Karpas-422 (cell line): ENCODE data around the gene ZFYVE28. TPM values are rescaled to one million over a fixed set of nuclear protein-coding genes. Genes with fewer than 3 reads are reported as not detected.

ENCODE experiments used
- DNase-seq: peaks from one replicate; pipeline ENCODE4 v3.0.0-alpha.2; 2015
- H2AFZ ChIP-seq: fragments of 200-600 bp; sonication (generic); 2 replicates; pipeline ENCODE4 v1.6.1; 2014; ENCODE audit warnings: antibody characterized with exemption, low read length, mixed read lengths
- H3K27ac ChIP-seq: fragments of 200-600 bp; sonication (generic); 2 replicates; pipeline ENCODE4 v1.5.1; 2014; ENCODE audit warnings: mild to moderate bottlenecking, low read length, moderate library complexity
- H3K27me3 ChIP-seq: fragments of 200-600 bp; sonication (generic); 2 replicates; pipeline ENCODE4 v1.6.1; 2014; ENCODE audit warnings: low read length, mixed read lengths
- H3K36me3 ChIP-seq: fragments of 200-600 bp; sonication (generic); 2 replicates; pipeline ENCODE4 v1.6.1; 2014; ENCODE audit warnings: low read length, mixed read lengths; ENCODE audit not compliant: insufficient read depth
- H3K4me1 ChIP-seq: fragments of 200-600 bp; sonication (generic); 2 replicates; pipeline ENCODE4 v1.6.1; 2014; ENCODE audit warnings: mild to moderate bottlenecking, low read length, mixed read lengths
- H3K4me2 ChIP-seq: fragments of 200-600 bp; sonication (generic); 2 replicates; pipeline ENCODE4 v1.6.1; 2014; ENCODE audit warnings: low read length, low read depth, mild to moderate bottlenecking; ENCODE audit not compliant: poor library complexity, severe bottlenecking
- H3K4me3 ChIP-seq: fragments of 200-600 bp; sonication (generic); 2 replicates; pipeline ENCODE4 v1.5.1; 2014; ENCODE audit warnings: mild to moderate bottlenecking, antibody characterized with exemption, low read length, mixed read lengths
- H3K79me2 ChIP-seq: fragments of 200-600 bp; sonication (generic); 2 replicates; pipeline ENCODE4 v1.6.1; 2014; ENCODE audit warnings: mild to moderate bottlenecking, low read length, mixed read lengths
- H3K9ac ChIP-seq: fragments of 200-600 bp; sonication (generic); 2 replicates; pipeline ENCODE4 v1.6.0; 2014; ENCODE audit warnings: low read length
- H3K9me2 ChIP-seq: fragments of 200-600 bp; sonication (generic), shearing (Covaris generic); replicated peaks from 2 replicates; pipeline ENCODE4 v1.6.0; 2014; ENCODE audit warnings: mild to moderate bottlenecking, low read length, moderate library complexity; ENCODE audit not compliant: insufficient read depth
- H3K9me3 ChIP-seq: fragments of 300-700, 200-600 bp; sonication (generic); 2 replicates; pipeline ENCODE4 v1.6.1; 2014; ENCODE audit warnings: low read length, mixed read lengths
- H4K20me1 ChIP-seq: fragments of 200-600 bp; sonication (generic); 2 replicates; pipeline ENCODE4 v1.6.1; 2014; ENCODE audit warnings: mild to moderate bottlenecking, antibody characterized with exemption, low read length, low read depth; ENCODE audit not compliant: insufficient read depth
- total RNA-seq: library from RNA; depleted of rRNA; stranded (reverse); fragments of >200 nt; shearing (Covaris generic); gene quantifications from 2 replicates; pipeline ENCODE4 v1.2.3, GENCODE V29; 2014; ENCODE audit warnings: low replicate concordance

ZFYVE28 gene
- total RNA-seq, 1 experiment from 2014 or later = 2.0 TPM

- Histone ChIP-seq H3K27ac (no peak overlapping the region), H3K9me3 (no peaks in the 10 kb centered on the region), H3K4me3 (no peak overlapping the region), H2AFZ (no peak overlapping the region), H3K9me2 (no peaks in the 10 kb centered on the region), H4K20me1 (no peaks in the 10 kb centered on the region), H3K4me2 (no peak overlapping the region), H3K9ac (no peak overlapping the region), H3K27me3 (no peaks in the 10 kb centered on the region), H3K36me3 (no peaks in the 10 kb centered on the region), H3K79me2 (no peaks in the 10 kb centered on the region), H3K4me1 (peaks cover 29% of the 10 kb centered on the region)
- no peak for DNase-seq
Measured at GRCh38 chr4:2417226-2417764, 1.1 kb downstream of the ZFYVE28 start.

- H3K79me2 ChIP-seq = no peaks in the 10 kb centered on the region
- no peak overlapping the region for H3K27ac ChIP-seq
- peaks cover 29% of the 10 kb centered on the region for H3K4me1 ChIP-seq
- no peak overlapping the region for H2AFZ ChIP-seq
- H3K36me3 ChIP-seq = no peaks in the 10 kb centered on the region
- H3K4me2 ChIP-seq = no peak overlapping the region
- H3K9ac ChIP-seq = no peak overlapping the region
- no peaks in the 10 kb centered on the region for H3K9me2 ChIP-seq
- no peaks in the 10 kb centered on the region for H4K20me1 ChIP-seq
- no peaks in the 10 kb centered on the region for H3K27me3 ChIP-seq
- no peaks in the 10 kb centered on the region for H3K9me3 ChIP-seq
- H3K4me3 ChIP-seq = no peak overlapping the region
- no peak for DNase-seq
Measured at GRCh38 chr4:2416564-2417225, 1.8 kb downstream of the ZFYVE28 start.

- H3K9me2 ChIP-seq = no peaks in the 10 kb centered on the region
- no peak overlapping the region for H3K9ac ChIP-seq
- no peaks in the 10 kb centered on the region for H3K9me3 ChIP-seq
- H3K4me3 ChIP-seq = no peak overlapping the region
- H3K79me2 ChIP-seq = no peaks in the 10 kb centered on the region
- no peak for DNase-seq
- H3K4me2 ChIP-seq = no peak overlapping the region
- H3K36me3 ChIP-seq = no peaks in the 10 kb centered on the region
- no peak overlapping the region for H3K27ac ChIP-seq
- no peaks in the 10 kb centered on the region for H3K27me3 ChIP-seq
- peaks cover 33% of the 10 kb centered on the region for H3K4me1 ChIP-seq
- H2AFZ ChIP-seq = no peak overlapping the region
- no peaks in the 10 kb centered on the region for H4K20me1 ChIP-seq
Measured at GRCh38 chr4:2415881-2416563, 2.4 kb downstream of the ZFYVE28 start.

- no peaks in the 10 kb centered on the region for H3K9me3 ChIP-seq
- no peak overlapping the region for H3K27ac ChIP-seq
- H3K27me3 ChIP-seq = no peaks in the 10 kb centered on the region
- no peak overlapping the region for H3K4me3 ChIP-seq
- H2AFZ ChIP-seq = no peak overlapping the region
- no peak overlapping the region for H3K4me2 ChIP-seq
- H3K9me2 ChIP-seq = no peaks in the 10 kb centered on the region
- DNase-seq = no peak
- no peaks in the 10 kb centered on the region for H3K36me3 ChIP-seq
- no peaks in the 10 kb centered on the region for H4K20me1 ChIP-seq
- peaks cover 33% of the 10 kb centered on the region for H3K4me1 ChIP-seq
- no peak overlapping the region for H3K9ac ChIP-seq
- H3K79me2 ChIP-seq = no peaks in the 10 kb centered on the region
Measured at GRCh38 chr4:2415213-2415612, 3.2 kb downstream of the ZFYVE28 start.

GRCh38 chr4:2413821-2414610 is 4.4 kb downstream of the ZFYVE28 start:
- Histone ChIP-seq H3K79me2 (no peaks in the 10 kb centered on the region), H3K4me2 (no peak overlapping the region), H3K36me3 (no peaks in the 10 kb centered on the region), H3K27ac (no peak overlapping the region), H2AFZ (no peak overlapping the region), H3K9me2 (no peaks in the 10 kb centered on the region), H4K20me1 (no peaks in the 10 kb centered on the region), H3K4me3 (no peak overlapping the region), H3K9me3 (no peaks in the 10 kb centered on the region), H3K27me3 (no peaks in the 10 kb centered on the region), H3K9ac (no peak overlapping the region), H3K4me1 (peaks cover 27% of the 10 kb centered on the region)
- no peak for DNase-seq

GRCh38 chr4:2412885-2413716 is 5.3 kb downstream of the ZFYVE28 start:
- H3K9me3 ChIP-seq = no peaks in the 10 kb centered on the region
- H3K27ac ChIP-seq = no peak overlapping the region
- no peaks in the 10 kb centered on the region for H4K20me1 ChIP-seq
- H2AFZ ChIP-seq = peak overlapping the region; percentile 27; the same call in 1 of the 2 replicates
- no peaks in the 10 kb centered on the region for H3K27me3 ChIP-seq
- no peaks in the 10 kb centered on the region for H3K79me2 ChIP-seq
- H3K9ac ChIP-seq = peak overlapping the region; percentile 32
- peak overlapping the region; percentile 45 for H3K4me2 ChIP-seq
- DNase-seq = peak; percentile 60
- H3K4me3 ChIP-seq = peak overlapping the region; percentile 24; the same call in 1 of the 2 replicates
- H3K36me3 ChIP-seq = no peaks in the 10 kb centered on the region
- no peaks in the 10 kb centered on the region for H3K9me2 ChIP-seq
- peaks cover 24% of the 10 kb centered on the region for H3K4me1 ChIP-seq

- H4K20me1 ChIP-seq = no peaks in the 10 kb centered on the region
- peak overlapping the region; percentile 27; the same call in 1 of the 2 replicates for H2AFZ ChIP-seq
- no peaks in the 10 kb centered on the region for H3K9me2 ChIP-seq
- DNase-seq = no peak
- peaks cover 24% of the 10 kb centered on the region for H3K4me1 ChIP-seq
- no peaks in the 10 kb centered on the region for H3K36me3 ChIP-seq
- H3K9ac ChIP-seq = peak overlapping the region; percentile 32
- H3K4me2 ChIP-seq = peak overlapping the region; percentile 45
- no peaks in the 10 kb centered on the region for H3K27me3 ChIP-seq
- H3K4me3 ChIP-seq = peak overlapping the region; percentile 24; the same call in 1 of the 2 replicates
- H3K9me3 ChIP-seq = no peaks in the 10 kb centered on the region
- no peaks in the 10 kb centered on the region for H3K79me2 ChIP-seq
- H3K27ac ChIP-seq = no peak overlapping the region
Measured at GRCh38 chr4:2412534-2412884, 5.9 kb downstream of the ZFYVE28 start.
